HG03196 (cell line): ENCODE data around the gene DEDD2.

ENCODE experiments used
- ATAC-seq: cut with Tn5 transposase; IDR thresholded peaks from one replicate; pipeline ENCODE4 v1.9.1; 2021; ENCODE audit not compliant: unreplicated experiment

Gene DEDD2

DNA sequence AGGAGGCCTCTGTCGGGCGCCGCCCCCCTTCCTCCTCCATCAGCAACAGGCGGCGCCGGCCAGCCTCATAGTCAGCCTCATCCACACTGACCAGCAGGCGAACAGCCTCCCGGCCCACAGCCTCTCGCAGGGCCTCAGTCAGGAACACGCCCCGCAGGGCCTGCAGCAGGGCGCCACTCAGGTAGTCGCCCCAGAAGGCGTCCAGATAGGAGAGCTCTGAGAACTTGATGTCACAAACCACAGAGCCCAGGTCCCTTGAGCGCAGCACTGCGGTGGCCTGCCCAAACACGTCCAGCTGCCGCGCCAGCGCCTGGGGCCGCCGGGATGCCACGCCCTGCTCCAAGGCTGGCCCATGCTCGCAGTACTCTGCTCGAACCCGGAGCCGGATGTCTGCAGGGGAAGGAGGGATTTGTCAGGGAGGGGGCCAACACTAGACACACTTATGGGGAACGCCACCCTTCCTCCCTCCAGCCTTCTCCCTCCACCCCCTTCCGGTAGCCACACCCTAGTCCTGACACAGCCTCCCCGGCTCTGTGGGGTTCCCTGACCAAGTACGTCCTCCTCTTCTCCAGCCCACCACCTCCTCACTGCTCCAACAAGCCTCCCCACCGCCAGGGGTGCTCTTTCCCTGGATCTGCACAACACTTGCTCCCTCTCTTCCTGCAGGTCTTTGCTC, 17.9 kb downstream of the DEDD2 start:
- ATAC-seq = peak; percentile 46

GRCh38 chr19:42198676-42199439, 18.6 kb downstream of the DEDD2 start:
- ATAC-seq = peak; percentile 42

GRCh38 chr19:42197375-42197817, 20.1 kb downstream of the DEDD2 start:
- no peak for ATAC-seq

DNA sequence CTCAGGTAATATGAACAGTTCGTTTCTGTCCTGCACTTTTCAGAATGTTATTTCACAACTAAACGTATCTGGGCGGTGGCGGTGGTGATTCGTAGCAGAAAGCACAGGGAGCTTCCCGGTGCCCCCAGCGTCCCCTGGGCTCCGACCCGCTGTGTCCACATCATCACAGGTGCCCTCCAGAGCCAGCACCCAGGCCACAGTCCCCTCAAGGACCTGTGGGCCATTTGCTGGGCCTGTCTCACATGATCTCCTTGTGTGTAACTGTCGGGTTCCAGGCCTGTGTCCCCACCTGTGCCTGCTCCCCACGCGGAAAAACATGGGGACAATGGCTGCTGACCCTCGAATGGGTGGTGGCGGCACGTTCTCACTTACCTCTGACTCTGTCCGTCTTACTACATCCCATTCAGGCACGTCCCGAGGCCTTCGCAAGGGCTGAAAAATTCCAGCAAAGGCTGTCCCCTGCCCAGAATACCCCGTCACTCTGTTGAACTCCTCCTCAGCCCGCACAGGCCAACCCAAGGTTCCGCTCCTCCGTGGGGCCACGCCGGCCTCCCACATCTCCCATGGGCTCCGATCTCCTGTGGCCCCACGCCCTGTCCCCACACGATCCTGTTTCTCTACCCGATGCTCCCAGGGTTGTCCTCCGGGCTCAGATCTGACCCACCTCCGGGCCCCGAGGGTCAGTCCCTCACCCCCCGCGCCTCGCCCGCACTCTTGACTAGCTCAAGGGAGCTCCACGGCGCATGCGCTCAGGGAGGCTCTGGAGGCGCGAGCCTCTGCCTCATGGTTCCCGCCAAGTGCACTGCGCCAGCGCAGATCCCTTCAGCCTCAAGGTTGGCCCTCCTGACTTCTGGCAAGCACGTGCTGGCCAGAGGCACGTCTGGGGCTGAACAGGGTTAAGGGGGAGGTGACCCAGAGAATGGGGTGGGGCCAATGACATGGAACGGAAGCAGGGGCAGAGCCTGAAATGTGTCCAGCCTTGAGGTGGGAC, 21.2 kb downstream of the DEDD2 start:
- ATAC-seq = no peak

- no peak for ATAC-seq
These were observed 23.8 kb downstream of the DEDD2 start for GRCh38 chr19:42193706-42194105.

GRCh38 chr19:42193294-42193693, 24.2 kb downstream of the DEDD2 start:
- no peak for ATAC-seq

GRCh38 chr19:42191855-42192254, 25.6 kb downstream of the DEDD2 start:
- no peak for ATAC-seq

DNA sequence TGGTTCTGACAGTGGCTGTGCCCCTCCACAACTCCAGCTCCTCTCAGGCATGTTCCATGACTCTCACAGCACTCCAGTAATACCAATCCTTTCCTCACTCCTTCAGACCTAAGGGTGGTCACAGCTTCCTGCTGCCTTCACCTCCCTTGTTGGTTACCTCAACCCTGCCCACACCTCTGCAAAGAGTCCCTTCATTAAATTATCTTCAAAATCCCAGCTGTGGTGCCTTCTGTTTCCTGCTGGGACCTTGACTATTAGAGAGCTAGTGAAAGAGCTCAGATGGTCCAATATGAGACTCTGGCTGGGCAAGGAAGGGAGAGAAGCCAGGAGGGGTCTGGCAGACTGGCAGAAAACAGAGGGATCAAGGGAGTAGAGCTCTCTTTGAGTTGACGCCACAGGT, 26.1 kb downstream of the DEDD2 start:
- ATAC-seq = no peak

GRCh38 chr19:42189133-42189532, 28.3 kb downstream of the DEDD2 start:
- no peak for ATAC-seq

GRCh38 chr19:42188665-42189064, 28.8 kb downstream of the DEDD2 start:
- no peak for ATAC-seq

DNA sequence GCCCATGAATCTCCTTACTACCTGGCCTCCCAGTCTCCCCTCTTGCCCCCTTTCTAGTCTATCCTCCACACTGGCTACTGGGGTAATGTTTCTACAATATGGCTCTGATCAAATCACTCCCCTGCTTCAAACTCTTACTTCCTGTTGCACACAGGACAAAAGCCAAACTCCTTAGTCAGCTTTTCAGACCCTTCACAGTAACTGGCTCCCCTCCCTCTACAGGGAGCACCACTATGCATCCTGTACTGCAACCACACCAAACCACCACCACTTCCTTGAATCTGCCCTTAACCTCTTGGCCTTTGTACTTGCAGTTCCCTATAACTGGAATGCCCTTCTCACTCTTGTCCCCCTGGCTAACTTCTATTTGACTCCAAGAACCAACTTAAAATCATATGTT, 32.2 kb downstream of the DEDD2 start:
- no peak for ATAC-seq

GRCh38 chr19:42184401-42184861, 33.0 kb downstream of the DEDD2 start:
- no peak for ATAC-seq

DNA sequence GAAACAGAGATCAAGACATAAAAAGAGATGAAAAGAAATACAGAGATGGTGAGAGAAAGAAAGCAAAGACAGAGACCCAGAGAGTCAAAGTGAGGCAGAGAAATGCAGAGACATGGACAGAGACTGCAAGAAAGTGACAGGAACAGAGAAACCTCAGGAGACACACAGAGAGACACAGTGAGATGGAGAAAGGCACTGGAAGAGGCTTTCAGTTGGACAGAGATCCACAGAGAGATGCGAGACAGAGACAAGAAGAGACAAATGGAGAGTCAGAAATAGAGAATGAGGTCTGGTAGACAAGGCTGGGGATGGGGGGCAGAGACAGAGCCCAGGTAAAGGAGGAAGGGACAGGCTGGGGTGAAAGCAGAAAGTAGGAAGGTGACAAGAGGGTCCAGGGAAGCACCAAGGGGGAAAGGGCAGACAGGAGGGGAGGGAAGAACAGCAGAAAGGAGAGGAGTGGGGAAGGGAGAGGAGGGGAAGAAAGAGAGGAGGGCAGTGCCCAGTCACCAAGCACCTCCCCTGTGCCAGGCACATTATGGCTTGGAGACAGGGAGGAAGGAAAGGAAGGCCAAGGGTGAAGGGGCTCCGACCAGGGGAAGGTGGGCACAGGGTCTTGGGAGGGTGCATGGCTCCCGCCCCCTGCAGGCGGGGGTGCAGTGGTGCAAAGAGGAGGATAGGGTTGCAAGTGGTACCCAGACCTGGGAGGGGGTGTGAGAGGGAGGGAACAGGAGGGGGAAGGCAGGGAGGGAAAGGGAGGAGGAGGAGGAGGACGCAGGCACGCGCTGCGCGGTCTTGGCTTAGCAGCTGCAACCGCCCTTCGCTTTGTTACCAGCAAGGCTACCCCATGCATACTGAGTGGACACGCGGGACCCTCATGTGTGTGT, 38.4 kb downstream of the DEDD2 start:
- no peak for ATAC-seq

DNA sequence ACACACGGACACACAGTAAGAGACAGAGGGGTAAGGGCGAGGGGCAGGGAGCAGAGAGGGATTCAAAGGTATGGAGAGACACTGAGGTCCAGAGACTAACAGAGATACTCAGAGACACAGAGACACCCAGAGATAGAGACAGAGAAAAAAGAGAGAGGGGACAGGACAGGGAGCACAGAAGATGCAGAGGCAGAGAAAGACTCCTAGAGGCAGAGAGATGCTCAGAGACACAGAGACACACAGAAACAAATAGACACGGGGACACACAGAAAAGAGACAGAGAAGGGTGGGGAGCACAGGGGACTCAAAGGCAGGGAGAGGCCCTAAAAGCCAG, 39.8 kb downstream of the DEDD2 start:
- ATAC-seq = no peak

GRCh38 chr19:42176990-42177685, 40.3 kb downstream of the DEDD2 start:
- ATAC-seq = no peak

DNA sequence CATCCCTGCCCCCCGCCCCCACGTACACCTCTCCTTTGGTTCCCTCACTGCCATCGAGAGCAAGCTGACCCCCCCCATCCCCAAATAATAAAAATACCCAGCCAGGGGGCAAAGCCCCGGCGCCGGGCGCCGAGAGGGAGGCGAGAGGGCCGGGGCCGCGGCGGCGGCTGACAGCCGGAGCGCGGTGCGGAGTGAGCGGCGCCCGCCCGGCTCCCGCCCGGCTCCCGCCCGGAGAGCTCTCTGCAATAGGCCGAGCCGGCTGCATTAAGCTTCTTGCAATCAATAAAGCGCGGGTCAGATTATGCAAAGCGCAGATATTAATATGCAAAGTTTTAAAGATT, 40.9 kb downstream of the DEDD2 start:
- ATAC-seq = no peak

- no peak for ATAC-seq
These were observed 41.4 kb downstream of the DEDD2 start for GRCh38 chr19:42175952-42176648.

- ATAC-seq = no peak
These were observed 42.3 kb downstream of the DEDD2 start for GRCh38 chr19:42174958-42175734.

DNA sequence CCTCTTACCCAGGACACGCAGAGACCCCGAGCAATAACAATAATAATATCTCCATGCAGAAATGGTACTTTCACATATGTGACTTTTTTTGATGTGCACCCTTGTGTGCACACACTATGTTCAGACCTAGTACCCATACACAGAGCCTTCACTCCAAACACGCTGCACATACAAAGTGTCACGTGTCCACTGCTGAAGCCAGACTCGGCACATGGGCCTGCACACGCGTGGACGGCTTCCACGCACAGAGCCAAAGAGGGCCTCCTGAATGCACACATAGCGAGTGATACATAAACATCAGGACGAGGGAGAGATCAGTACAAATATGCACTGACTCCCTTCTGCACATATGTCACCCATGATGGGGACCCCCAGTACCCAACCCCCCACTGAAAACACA, 43.3 kb downstream of the DEDD2 start:
- no peak for ATAC-seq
